Cortex of kidney (tissue), 1 donor: Measurements from ENCODE around the gene PCDH18.

Experiments
- DNase-seq: peaks from one replicate; lab custom pipeline; 2025; lab: John Stamatoyannopoulos, UW

The PCDH18 gene

GRCh38 chr4:137471461-137471860 lies 60.8 kb downstream of the PCDH18 start:
- no peak for DNase-seq

DNA sequence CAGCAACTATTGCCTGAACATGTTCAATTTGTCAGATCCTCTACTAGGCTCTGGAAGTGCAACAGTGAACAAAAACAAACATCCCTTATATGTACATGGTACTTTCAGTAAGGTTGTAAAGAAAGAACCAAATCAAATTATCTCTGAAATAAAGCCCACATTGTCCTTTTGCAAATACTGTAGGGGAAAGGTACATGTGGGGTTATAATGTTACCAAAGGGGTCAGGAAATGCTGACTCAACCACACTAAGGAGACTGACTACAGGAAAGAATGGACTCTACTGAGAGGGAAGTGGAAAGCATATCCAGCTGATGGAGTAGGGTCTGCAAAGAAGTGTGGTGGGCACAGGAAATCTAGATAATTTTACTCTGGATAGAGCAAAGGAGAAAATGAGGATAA lies 61.5 kb downstream of the PCDH18 start:
- DNase-seq = no peak
